DOHH2 (cell line): Measurements from ENCODE around the gene CCND2.

Source experiments
- EZH2phosphoT487 ChIP-seq: fragments of 200-600 bp; sonication (generic); IDR thresholded peaks from 2 replicates; pipeline ENCODE4 v1.6.1; 2017; ENCODE audit warnings: borderline replicate concordance, mild to moderate bottlenecking, antibody characterized with exemption, low read length, moderate library complexity, mixed read lengths
- TF ChIP-seq, protein P1 (sequence below): fragments of 200-600 bp; sonication (generic); IDR thresholded peaks from one replicate; pipeline ENCODE4 v1.5.1; 2014; ENCODE audit warnings: antibody characterized with exemption, mild to moderate bottlenecking, low read depth, low read length; ENCODE audit not compliant: poor library complexity, severe bottlenecking

DNA sequence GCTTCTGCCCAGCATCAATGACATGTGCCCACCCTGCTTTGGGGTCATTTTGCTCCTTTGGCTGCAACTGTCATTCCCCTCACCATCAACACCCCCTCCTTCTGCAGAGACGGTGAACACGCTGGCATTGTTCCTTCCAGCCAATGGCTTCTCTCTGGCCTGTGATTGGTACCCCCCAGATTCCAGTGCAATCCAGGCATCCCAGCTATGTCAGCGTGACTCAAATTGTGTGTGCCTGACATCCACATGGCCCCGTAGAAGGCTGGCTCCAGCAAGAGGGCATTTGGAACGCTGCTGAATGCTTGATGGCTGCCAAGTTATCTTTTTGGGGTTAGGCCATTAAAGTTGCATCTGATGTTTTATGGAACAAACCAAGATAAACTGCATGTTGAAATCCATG is 21.0 kb upstream of the CCND2 start:
- TF ChIP-seq, protein P1, sequence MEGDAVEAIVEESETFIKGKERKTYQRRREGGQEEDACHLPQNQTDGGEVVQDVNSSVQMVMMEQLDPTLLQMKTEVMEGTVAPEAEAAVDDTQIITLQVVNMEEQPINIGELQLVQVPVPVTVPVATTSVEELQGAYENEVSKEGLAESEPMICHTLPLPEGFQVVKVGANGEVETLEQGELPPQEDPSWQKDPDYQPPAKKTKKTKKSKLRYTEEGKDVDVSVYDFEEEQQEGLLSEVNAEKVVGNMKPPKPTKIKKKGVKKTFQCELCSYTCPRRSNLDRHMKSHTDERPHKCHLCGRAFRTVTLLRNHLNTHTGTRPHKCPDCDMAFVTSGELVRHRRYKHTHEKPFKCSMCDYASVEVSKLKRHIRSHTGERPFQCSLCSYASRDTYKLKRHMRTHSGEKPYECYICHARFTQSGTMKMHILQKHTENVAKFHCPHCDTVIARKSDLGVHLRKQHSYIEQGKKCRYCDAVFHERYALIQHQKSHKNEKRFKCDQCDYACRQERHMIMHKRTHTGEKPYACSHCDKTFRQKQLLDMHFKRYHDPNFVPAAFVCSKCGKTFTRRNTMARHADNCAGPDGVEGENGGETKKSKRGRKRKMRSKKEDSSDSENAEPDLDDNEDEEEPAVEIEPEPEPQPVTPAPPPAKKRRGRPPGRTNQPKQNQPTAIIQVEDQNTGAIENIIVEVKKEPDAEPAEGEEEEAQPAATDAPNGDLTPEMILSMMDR, result no peak
- no peak for TF ChIP-seq EZH2phosphoT487
